ENCODE results near the gene GOLGA1.
"Not testable (repeated sequence)": the region's sequence is repeated elsewhere in the genome, so short reads cannot be mapped to it uniquely, and the experiment has no call there.

GOLGA1 gene

GRCh38 chr9:124858330-124859046 is 82.4 kb downstream of the GOLGA1 start:
- DNase-seq (ENCODE audit: low read depth): no peak

DNA sequence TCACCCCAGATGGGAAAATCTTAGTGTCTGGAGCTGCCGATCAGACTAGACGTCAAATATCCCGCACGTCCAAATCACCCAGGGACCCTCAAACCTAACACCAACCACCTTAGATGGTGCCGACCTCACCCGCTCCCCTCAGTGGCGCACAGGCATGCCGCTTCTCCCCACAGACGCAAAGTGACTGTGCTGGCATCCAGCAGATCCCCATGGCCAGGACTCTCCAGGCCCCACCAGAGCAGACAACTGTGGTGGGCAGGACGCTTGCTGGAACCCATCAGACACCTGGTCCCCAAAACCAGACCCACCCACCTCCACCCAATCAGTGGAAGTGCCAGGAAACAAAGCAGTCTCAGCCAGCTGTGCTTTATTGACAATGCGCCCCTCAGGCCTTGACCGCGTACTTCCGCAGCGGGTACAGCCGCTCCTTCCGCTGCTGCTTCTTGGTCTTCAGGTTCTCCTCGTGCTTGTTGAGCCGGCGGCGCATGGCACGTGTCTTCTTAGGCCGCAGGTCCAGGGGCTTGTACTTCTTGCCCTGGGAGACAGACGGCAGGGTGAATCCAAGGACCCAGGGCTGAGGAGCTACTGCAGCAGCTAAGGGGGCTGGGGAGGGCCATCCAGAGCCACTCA is 83.2 kb downstream of the GOLGA1 start:
- no peak for DNase-seq (ENCODE audit: low read depth)

DNA sequence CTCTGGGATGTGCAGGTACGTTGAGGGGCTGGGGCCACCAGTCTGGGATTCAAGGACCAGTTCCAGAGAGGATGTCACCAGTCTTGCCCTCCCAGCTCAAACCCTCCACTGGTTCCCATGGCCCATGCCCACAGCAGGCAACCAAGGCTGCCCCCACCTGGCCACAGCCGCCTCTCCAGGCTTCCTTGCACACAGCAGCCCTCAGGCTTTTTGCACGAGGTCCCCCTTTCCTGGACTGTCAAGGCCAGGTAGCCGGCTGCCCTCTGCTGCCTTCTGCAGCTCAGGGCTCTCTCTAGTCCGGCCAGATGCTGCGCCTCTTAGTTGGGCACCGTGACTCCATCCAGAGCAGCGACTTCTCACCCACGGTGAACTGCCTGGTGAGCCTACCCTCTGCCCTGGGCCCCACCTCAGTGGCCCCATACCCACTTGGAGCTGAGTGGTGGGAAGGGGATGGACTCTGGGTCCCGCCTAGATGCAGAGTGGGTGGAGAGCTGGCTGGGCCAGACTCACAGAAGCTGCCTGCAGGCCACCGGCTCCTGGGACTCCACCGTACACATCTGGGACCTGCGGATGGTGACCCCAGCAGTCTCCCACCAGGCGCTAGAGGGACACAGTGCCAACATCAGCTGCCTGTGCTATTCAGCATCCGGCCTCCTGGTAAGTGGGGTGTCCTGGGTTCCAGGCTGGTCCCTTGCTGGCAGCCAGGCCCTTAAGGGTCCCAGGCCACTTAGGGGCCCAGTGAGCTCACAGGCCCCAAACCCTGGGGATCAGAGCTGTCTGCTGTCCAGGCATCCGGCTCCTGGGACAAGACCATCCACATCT is 84.7 kb downstream of the GOLGA1 start:
- no peak for DNase-seq (ENCODE audit: low read depth)

DNA sequence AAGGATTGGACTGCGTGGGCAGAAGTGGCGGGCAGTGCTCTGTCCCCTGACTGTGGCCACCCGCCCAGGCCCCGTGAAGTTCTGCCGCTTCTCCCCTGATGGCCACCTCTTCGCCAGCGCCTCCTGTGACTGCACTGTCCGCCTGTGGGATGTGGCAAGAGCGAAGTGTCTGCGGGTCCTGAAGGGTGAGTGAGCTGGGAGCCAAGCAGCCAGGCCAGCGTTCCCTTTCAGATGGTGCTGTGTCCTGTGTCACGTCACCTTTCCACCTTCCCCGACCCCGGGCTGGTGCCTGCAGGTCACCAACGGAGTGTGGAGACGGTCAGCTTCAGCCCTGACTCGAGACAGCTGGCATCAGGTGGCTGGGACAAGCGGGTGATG is 85.3 kb downstream of the GOLGA1 start:
- no peak for DNase-seq (ENCODE audit: low read depth)

DNA sequence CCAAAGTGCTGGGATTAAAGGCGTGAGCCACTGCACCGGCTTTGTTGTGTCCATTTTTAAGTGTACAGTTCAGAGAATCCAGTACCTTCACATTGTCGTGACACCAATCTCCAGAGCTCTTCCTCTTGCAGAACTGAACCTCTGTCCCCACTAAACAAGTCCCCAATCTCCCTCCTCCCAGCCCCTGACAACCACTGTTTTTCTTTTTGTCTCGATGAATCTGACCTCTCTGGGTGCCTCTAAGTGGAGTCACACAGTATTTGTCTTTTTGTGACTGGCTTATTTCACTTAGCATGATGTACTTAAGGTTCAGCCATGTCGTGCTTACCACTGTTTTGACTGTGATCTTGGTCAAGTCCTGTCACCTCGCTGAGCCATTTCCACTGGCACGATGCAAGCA is 86.1 kb downstream of the GOLGA1 start:
- no peak for DNase-seq (ENCODE audit: low read depth)

DNA sequence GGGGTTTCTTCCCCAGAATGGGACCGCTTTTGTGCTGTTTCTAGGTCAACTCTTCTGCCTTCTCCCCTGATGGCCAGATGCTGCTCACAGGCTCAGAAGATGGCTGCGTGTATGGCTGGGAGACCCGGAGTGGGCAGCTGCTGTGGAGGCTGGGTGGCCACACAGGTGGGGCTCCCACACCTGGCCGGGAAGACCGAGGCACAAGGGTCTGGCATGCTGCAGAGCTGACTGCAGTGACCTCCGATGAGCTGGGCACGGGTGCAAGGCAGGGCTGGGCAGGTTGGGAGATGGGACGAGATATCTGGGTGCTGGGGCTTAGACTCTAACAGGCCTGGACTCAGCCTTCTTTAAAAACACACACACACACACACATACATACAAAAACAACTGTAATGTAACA is 86.7 kb downstream of the GOLGA1 start:
- DNase-seq (ENCODE audit: low read depth): no peak

DNA sequence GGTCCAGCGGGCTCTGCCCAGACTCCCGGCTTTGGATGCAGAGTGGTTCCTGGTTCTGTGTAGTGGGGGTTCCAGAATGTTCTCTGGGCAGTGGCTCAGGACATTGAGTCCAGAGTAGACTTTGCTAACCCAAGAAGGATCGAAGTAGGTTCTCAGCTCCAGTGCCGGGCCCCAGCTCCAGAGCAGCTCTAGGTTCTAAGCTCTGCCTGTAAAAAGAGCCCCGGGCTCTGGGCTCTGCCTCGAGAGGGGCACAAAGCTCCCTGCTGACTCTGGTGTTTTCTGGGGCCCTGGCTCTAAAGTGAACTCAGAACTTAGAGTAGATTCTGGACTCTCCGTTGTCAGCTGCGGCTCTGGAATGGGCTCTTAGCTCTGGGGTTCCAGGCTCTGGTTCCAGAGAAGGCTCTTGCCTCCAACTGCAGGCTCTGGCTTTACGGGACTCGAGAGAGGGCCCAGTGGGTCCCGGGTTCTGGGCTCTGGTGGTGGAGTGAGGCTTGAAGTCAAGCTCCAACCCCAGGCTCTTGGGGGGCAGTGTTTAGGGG is 87.2 kb downstream of the GOLGA1 start:
- no peak for DNase-seq (ENCODE audit: low read depth)

GRCh38 chr9:124852829-124853531 is 87.9 kb downstream of the GOLGA1 start, which contains the start of gene WDR38:
Gene WDR38 (plus strand): TSS chr9:124853460. CDS start chr9:124853532, 72 bp downstream.
- no peak for DNase-seq (ENCODE audit: low read depth)

DNA sequence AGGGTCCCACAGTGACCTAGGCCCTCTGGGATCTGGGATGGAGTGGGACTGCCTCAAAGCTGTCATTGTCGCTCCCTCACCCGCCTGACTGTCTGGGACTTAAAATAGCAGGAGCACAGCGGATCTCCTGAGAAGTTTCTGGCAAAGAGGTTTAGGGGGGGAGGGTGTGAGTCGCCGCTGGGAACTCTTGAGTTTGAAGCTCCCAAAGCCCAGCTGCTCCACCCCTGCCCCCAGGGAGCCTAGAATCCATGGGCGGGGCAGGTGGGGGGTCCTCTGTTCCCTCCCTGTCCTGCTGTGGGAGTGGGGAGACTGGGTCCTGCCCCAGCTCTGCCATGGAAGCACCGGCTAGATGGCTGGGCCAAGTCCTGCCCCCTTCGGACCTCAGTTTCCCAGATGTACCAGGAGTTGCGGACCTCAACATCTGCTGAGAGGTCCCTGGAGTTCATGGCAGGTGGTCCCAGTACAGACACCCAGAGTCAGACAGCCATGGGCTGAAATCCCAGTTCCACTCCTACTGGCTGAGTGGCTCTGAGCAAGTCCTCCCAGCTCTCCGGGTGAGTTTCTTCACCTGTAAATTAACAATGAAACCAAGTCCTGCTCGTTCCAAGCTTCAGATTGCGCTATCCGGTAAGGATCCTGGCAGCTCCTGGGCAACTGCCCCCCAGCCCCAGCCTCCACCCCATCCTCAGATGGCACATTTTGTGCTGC is 88.6 kb downstream of the GOLGA1 start:
- no peak for DNase-seq (ENCODE audit: low read depth)

GRCh38 chr9:124849801-124850200 is 91.1 kb downstream of the GOLGA1 start:
- no peak for DNase-seq (ENCODE audit: low read depth)

- DNase-seq (ENCODE audit: low read depth): no peak
These were observed 93.9 kb downstream of the GOLGA1 start for GRCh38 chr9:124846969-124847368.

DNA sequence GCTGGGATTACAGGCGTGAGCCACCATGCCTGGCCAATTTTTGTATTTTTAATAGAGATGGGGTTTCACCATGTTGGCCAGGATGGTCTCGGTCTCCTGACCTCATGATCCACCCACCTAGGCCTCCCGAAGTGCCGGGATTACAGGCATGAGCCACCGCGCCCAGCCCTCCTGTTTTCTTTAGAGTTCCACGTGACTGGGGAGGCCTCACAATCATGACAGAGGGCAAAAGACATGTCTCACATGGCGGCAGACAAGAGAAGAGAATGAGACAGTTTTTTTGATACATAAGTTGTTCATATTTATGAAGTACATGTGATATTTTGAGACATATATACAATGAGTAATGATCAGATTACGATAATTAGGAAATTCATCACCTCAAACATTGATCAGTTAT is 94.4 kb downstream of the GOLGA1 start:
- not testable (repeated sequence) for DNase-seq (ENCODE audit: low read depth)

DNA sequence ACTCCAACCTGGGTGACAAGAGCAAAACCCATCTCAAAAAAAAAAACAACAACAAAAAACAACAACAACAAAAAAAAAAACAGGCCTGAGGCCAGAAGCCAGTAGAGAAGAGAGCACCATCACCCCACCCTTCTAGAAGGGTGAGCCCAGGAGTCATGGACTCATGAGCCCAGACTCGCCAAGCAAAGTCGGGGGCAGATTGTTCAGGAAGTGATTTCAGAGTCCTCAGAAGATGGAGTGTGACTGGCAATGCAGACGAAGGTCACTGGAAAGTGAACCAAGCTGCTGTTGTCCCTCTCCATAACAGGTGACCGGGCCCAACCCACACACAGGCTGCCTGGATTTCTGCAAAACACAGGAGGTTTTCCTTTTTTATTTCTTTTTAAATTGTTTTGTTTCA is 96.6 kb downstream of the GOLGA1 start:
- no peak for DNase-seq (ENCODE audit: low read depth)

- no peak for DNase-seq (ENCODE audit: low read depth)
These were observed 97.3 kb downstream of the GOLGA1 start for GRCh38 chr9:124843456-124844034.

DNA sequence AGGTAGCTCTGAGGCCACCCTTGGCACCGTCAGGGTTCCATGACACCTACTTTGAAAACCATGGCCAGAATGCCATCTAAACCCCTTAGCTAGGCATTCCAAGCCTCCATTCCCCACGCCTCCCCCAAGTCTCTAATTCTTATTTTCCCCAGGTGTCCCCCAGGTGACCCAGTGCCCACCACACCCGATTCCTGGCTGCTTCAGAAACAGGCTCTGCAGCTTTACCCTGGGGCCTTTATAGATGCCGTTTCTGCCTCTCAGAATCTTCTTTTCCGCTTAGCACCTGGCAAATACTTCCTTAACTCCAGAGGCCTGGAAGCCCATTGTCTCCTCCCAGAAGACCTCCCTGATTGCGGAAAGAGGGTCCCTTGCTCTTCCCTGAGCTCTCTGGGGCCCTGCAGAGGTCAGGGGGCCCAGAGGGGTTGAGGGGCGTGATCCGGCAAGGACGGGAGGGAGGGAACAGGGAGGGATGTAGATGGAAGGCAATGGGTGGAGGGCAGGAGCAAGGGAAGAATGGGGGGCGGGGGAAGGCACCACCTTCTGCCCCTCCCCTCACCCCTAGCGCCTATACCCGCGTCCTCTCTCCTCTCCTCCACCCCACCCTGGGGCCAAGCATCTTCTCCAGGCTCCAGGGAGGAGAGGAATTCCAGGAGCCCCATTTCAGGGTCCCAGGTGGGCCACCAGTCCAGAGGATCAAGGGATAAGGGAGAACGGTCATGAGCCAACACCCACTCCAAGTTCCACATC is 99.6 kb downstream of the GOLGA1 start:
- no peak for DNase-seq (ENCODE audit: low read depth)

GRCh38 chr9:124840300-124840833 is 100.5 kb downstream of the GOLGA1 start:
- no peak for DNase-seq (ENCODE audit: low read depth)

DNA sequence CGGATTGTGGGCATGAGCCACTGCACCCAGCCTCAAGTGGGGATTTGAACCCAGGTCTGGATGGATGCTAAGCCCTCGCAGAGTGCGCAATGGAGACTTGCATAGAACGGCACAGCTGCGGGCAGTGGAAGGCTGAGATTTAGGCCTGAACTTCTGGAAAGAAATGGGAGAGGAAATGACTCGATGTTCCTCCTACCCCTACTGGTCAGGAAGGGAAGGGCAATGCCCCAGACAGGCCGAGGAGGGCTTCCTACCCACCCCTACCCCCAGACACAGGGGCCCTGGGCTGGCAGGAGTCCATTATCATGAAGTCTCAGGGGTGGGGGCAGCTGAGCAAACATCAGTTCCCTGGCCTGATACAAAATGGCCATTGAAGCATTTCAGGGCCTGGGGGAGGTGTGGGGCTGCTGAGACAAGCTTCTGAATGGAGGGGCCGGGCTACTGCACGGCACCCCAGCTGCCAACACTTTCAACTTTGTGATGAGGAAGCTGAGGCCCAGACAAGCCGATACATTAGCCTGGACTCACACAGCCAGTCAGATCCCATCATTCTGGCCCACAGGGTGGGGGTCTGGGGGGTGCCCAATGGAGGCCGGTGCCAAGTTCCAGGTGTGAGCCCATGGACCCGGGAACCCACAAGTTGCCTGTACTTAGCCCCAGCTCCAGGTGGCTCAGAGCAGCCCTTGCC is 101.1 kb downstream of the GOLGA1 start:
- DNase-seq (ENCODE audit: low read depth): no peak

DNA sequence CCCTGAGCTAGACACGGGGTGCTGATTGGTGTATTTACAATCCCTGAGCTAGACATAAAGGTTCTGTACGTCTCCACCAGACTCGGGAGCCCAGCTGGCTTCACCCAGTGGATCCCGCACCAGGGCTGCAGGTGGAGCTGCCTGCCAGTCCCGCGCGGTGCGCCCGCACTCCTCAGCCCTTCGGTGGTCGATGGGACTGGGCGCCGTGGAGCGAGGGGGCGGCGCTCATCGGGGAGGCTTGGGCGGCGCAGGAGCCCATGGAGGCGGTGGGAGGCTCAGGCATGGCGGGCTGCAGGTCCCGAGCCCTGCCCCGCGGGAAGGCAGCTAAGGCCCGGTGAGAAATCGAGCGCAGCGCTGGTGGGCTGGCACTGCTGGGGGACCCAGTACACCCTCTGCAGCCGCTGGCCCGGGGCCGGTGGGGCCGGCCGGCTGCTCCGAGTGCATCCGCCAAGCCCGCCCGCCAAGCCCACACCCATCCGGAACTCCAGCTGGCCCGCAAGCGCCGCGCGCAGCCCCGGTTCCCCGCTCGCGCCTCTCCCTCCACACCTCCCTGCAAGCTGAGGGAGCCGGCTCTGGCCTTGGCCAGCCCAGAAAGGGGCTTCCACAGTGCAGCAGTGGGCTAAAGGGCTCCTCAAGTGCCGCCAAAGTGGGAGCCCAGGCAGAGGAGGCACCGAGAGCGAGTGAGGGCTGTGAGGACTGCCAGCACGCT is 102.2 kb downstream of the GOLGA1 start:
- DNase-seq (ENCODE audit: low read depth): not testable (repeated sequence)

DNA sequence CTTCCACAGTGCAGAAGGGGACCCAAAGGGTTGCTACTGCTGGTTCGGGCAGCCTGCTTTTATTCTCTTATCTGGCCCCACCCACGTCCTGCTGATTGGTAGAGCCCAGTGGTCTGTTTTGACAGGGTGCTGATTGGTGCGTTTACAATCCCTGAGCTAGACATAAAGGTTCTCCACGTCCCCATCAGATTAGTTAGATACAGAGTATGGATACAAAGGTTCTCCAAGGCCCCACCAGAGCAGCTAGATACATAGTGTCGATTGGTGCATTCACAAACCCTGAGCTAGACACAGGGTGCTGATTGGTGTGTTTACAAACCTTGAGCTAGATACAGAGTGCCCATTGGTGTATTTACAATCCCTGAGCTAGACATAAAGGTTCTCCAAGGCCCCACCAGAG is 102.8 kb downstream of the GOLGA1 start:
- DNase-seq (ENCODE audit: low read depth): not testable (repeated sequence)
